ENCODE results near the gene CAMTA1. TPM values are rescaled to one million over a fixed set of nuclear protein-coding genes. Genes with fewer than 3 reads are reported as not detected.

Gene CAMTA1
- total RNA-seq, 1 experiment from 2014 or later = 69.5 TPM

GRCh38 chr1:7693662-7694061, 908.4 kb downstream of the CAMTA1 start:
- POLR2A ChIA-PET = no interaction called here
- intact Hi-C loops (cut with micrococcal nuclease) = no loop called here
- H4K20me1 ChIP-seq (ENCODE audit: insufficient read depth) = no peaks in the 10 kb centered on the region

More at GRCh38 chr1:7693662-7694061, 908.4 kb downstream of the CAMTA1 start:
- ATAC-seq (no peak), DNase-seq (ENCODE audit: low read depth, low spot score) (no peak)
- BruUV-seq (replicated peaks) = no TSS peak
- no peaks in the 10 kb centered on the region for H3K27me3 ChIP-seq (ENCODE audit: insufficient read depth, low read length)
- H3K4me3 ChIP-seq (replicated peaks in 1 of 2; ENCODE audit: low read depth in 1 of 2, low read length in 2 of 2) = no peak overlapping the region
- RAD21 ChIA-PET (ENCODE audit: low non-redundant PET in 1 of 2, low total read pairs in 2 of 2, uncharacterized antibody in 2 of 2, unreplicated experiment in 2 of 2) = no interaction called here
- no peak overlapping the region for H2AFZ ChIP-seq (ENCODE audit: low read depth, low read length, poor library complexity, severe bottlenecking)
- H3K27ac ChIP-seq (ENCODE audit: low read depth, low read length) = no peak overlapping the region
- H3K9me3 ChIP-seq (ENCODE audit: control insufficient read depth in 1 of 2, insufficient read depth in 1 of 2, low read depth in 1 of 2, low read length in 2 of 2) = peaks cover 0 to 7% of the 10 kb centered on the region in 2 experiments; a peak in 1 of 4 replicates
- H3K9me2 ChIP-seq (ENCODE audit: insufficient read depth) = no peaks in the 10 kb centered on the region
- no peak for TF ChIP-seq ZNF274 (IDR thresholded peaks at IDR 0.05; ENCODE audit: low read depth, low read length)
- no peak for TF ChIP-seq EGR1 (IDR thresholded peaks at IDR 0.05; ENCODE audit: low read depth)
- no peak for TF ChIP-seq EZH2phosphoT487 (IDR thresholded peaks at IDR 0.05; ENCODE audit: borderline replicate concordance)
- TF ChIP-seq MAX (IDR thresholded peaks at IDR 0.05) = no peak
- no peak for TF ChIP-seq REST (IDR thresholded peaks at IDR 0.05; ENCODE audit: low read depth)
- TF ChIP-seq SRF (IDR thresholded peaks at IDR 0.05; ENCODE audit: low read depth) = no peak
- TF ChIP-seq POLR2A (IDR thresholded peaks at IDR 0.05; ENCODE audit: borderline replicate concordance, extremely low read depth, insufficient read depth, insufficient read length) = no peak
- TF ChIP-seq TCF7L2 (IDR thresholded peaks at IDR 0.05; ENCODE audit: borderline replicate concordance, extremely low read depth, insufficient read depth, insufficient read length) = no peak
- no peak for TF ChIP-seq ELF1 (IDR thresholded peaks at IDR 0.05; ENCODE audit: borderline replicate concordance, low read depth)
- no peak for TF ChIP-seq FOSL1 (IDR thresholded peaks at IDR 0.05; ENCODE audit: low read depth)
- no peak for TF ChIP-seq ZFX (IDR thresholded peaks at IDR 0.05)
- TF ChIP-seq CEBPB (IDR thresholded peaks at IDR 0.05; ENCODE audit: low read depth) = no peak
- TF ChIP-seq SP1 (IDR thresholded peaks at IDR 0.05; ENCODE audit: low read depth) = no peak
- TF ChIP-seq SIN3A (IDR thresholded peaks at IDR 0.05; ENCODE audit: low read depth) = no peak
- TF ChIP-seq CBX3 (IDR thresholded peaks at IDR 0.05; ENCODE audit: low read depth) = no peak
- TF ChIP-seq ZBTB33 (IDR thresholded peaks at IDR 0.05; ENCODE audit: extremely low read depth, insufficient replicate concordance, low read length) = no peak
- TF ChIP-seq ATF3 (IDR thresholded peaks at IDR 0.05) = no peak
- TF ChIP-seq EZH2 (IDR thresholded peaks at IDR 0.05) = no peak
- H3K79me2 ChIP-seq (ENCODE audit: insufficient read depth, low read length) = no peaks in the 10 kb centered on the region
- H3K4me1 ChIP-seq (ENCODE audit: control insufficient read depth in 1 of 2, insufficient read depth in 2 of 2, low read length in 2 of 2) = no peaks in the 10 kb centered on the region
- no peak overlapping the region for H3K9ac ChIP-seq (ENCODE audit: low read length)
- no peak overlapping the region for H3K4me2 ChIP-seq (ENCODE audit: low read length)
- CTCF ChIA-PET = no interaction called here
- H3K36me3 ChIP-seq (ENCODE audit: control insufficient read depth in 1 of 2, insufficient read depth in 2 of 2, low read length in 2 of 2) = no peaks in the 10 kb centered on the region

Data from HCT116 (cell line).